Adipocyte (in vitro differentiated cells): Measurements from ENCODE around the gene B4GALNT3.

Experiments used
- DNase-seq: peaks from one replicate; pipeline ENCODE4 v3.0.0-alpha.2; 2015; ENCODE audit warnings: low read depth
- H3K27me3 ChIP-seq: replicated peaks from 2 replicates; pipeline ENCODE4 v1.7.0; 2013; ENCODE audit warnings: mild to moderate bottlenecking, low read length, moderate library complexity; ENCODE audit not compliant: control insufficient read depth, insufficient read depth
- H3K36me3 ChIP-seq: 2 replicates; pipeline ENCODE4 v1.7.0; 2013; ENCODE audit warnings: low read length, mild to moderate bottlenecking, moderate library complexity; ENCODE audit not compliant: control insufficient read depth, insufficient read depth, severe bottlenecking
- H3K4me1 ChIP-seq: 2 replicates; pipeline ENCODE4 v1.7.0; 2013; ENCODE audit warnings: mild to moderate bottlenecking, low read length, moderate library complexity; ENCODE audit not compliant: control insufficient read depth, insufficient read depth
- H3K4me3 ChIP-seq: 2 replicates; pipeline ENCODE4 v1.7.0; 2013; ENCODE audit warnings: mild to moderate bottlenecking, low read length, moderate library complexity
- H3K9ac ChIP-seq: 2 replicates; pipeline ENCODE4 v1.7.0; 2013; ENCODE audit warnings: mild to moderate bottlenecking, low read length, moderate library complexity
- H3K9me3 ChIP-seq: 2 replicates; pipeline ENCODE4 v1.7.0; 2013; ENCODE audit warnings: mild to moderate bottlenecking, low read length, moderate library complexity; ENCODE audit not compliant: control insufficient read depth

B4GALNT3 gene

DNA sequence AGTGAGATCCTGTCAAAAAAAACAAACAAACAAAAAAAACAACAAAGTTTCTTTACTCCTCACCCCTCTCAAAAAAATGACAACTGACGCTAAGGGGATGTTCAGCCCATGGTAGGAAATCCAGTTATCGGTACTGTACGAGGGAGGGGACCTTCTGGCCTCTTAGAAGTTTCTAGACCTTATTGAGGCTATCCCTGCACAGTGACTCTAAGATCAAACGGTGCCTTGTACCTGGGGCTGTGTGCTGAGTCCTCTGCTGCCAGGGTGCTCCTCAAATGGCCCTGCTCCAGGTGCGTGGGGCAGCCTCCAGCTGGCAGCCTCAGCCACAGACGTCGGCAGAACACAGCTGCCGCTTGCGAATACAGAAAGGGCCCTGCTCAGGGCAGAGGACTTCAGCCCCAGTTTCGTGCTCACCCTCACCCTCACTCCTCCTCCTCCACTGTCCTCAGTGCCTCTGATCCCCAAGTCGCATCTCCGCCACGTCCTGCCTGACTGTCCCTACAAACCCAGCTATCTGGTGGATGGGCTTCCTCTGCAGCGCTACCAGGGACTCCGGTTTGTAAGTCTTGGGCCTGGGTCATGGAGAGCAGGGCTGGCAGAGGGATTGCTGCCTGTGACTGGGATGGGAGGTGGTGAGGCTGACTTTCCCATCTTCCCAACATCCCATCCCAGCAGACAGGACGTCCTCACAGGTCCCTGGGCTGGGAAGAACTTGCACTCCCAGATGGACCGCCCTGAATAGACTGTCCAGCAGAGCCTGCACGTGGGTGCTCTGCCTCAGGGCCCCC is 90.9 kb downstream of the B4GALNT3 start:
- no peaks in the 10 kb centered on the region for H3K36me3 ChIP-seq
- DNase-seq = no peak
- H3K4me3 ChIP-seq = no peak overlapping the region
- peaks cover 21% of the 10 kb centered on the region for H3K4me1 ChIP-seq
- peaks cover 61% of the 10 kb centered on the region for H3K27me3 ChIP-seq
- H3K9me3 ChIP-seq = peaks cover 12% of the 10 kb centered on the region
- no peak overlapping the region for H3K9ac ChIP-seq

DNA sequence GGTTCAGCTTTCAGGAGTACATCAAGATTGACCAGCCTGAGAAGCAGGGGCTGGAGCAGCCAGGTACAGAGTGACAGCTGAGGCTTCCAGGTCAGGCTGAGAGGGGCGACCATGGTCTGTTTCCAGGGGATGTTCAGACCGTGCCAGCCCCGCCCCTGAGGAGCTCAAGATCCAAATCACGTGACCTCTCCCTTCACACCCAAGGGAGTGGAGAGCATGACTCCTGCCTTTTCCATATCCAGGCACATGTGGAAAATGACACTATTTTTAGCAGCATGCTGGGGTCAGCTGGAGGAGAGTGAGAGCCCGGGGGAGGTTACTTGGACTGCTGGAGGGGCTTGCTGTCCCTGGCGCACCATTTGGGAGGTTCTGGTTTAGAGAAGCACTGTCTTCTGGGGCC is 92.7 kb downstream of the B4GALNT3 start:
- H3K9ac ChIP-seq = no peak overlapping the region
- H3K36me3 ChIP-seq = no peaks in the 10 kb centered on the region
- peaks cover 60% of the 10 kb centered on the region for H3K27me3 ChIP-seq
- H3K4me1 ChIP-seq = peaks cover 16% of the 10 kb centered on the region
- H3K4me3 ChIP-seq = no peak overlapping the region
- DNase-seq = no peak
- peaks cover 12% of the 10 kb centered on the region for H3K9me3 ChIP-seq

DNA sequence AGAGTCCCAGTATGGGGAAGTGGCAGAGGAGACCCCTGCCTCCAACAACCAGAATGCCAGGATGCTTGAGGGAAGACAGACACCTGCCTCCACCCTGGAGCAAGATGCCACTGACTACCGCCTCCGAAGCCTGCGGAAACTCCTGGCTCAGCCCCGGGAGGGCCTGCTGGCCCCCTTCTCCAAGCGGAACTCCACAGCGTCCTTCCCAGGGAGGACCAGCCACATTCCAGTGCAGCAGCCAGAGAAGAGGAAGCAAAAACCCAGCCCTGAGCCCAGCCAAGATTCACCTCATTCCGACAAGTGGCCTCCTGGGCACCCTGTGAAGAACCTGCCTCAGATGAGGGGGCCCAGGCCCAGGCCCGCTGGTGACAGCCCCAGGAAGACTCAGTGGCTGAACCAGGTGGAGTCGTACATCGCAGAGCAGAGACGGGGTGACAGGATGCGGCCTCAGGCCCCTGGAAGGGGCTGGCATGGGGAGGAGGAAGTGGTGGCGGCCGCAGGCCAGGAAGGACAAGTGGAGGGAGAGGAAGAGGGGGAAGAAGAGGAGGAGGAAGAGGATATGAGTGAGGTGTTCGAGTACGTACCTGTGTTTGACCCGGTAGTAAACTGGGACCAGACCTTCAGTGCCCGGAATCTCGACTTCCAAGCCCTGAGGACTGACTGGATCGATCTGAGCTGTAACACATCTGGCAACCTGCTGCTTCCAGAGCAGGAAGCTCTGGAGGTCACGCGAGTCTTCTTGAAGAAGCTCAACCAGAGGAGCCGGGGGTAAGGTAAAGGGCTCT is 93.7 kb downstream of the B4GALNT3 start:
- no peaks in the 10 kb centered on the region for H3K36me3 ChIP-seq
- H3K9me3 ChIP-seq = peaks cover 12% of the 10 kb centered on the region
- peaks cover 15% of the 10 kb centered on the region for H3K4me1 ChIP-seq
- H3K4me3 ChIP-seq = no peak overlapping the region
- peaks cover 62% of the 10 kb centered on the region for H3K27me3 ChIP-seq
- no peak for DNase-seq
- no peak overlapping the region for H3K9ac ChIP-seq

DNA sequence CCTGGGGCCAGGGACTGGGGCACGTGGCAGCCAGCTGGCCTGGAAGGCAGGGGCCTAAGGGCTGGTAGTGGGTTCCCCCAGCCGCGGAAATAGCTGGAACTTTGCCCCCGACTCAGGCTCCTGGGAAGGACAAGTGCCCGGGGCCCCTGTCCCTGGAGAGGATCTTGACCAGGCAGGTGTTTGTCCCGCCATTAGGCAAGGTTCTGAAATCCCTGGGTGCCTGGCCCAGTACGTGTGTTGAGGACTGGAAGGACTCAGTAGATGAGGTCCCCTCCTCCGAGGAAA is 94.2 kb downstream of the B4GALNT3 start:
- Histone ChIP-seq H3K36me3 (no peaks in the 10 kb centered on the region), H3K27me3 (peaks cover 65% of the 10 kb centered on the region), H3K9ac (no peak overlapping the region), H3K4me3 (no peak overlapping the region), H3K4me1 (peaks cover 15% of the 10 kb centered on the region), H3K9me3 (peaks cover 12% of the 10 kb centered on the region)
- DNase-seq = no peak

DNA sequence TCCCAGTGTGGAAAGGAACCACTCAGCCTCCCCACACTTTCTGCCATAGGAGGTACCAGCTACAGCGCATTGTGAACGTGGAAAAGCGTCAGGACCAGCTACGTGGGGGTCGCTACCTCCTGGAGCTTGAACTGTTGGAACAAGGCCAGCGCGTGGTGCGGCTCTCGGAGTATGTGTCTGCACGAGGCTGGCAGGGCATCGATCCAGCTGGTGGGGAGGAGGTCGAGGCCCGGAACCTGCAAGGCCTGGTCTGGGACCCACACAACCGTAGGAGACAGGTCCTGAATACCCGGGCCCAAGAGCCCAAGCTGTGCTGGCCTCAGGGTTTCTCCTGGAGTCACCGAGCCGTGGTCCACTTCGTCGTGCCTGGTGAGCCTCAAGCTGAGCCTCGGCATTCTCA is 96.8 kb downstream of the B4GALNT3 start:
- Histone ChIP-seq H3K36me3 (no peaks in the 10 kb centered on the region), H3K4me3 (no peak overlapping the region), H3K9me3 (peaks cover 12% of the 10 kb centered on the region), H3K9ac (no peak overlapping the region), H3K4me1 (peaks cover 15% of the 10 kb centered on the region), H3K27me3 (peaks cover 70% of the 10 kb centered on the region)
- no peak for DNase-seq

DNA sequence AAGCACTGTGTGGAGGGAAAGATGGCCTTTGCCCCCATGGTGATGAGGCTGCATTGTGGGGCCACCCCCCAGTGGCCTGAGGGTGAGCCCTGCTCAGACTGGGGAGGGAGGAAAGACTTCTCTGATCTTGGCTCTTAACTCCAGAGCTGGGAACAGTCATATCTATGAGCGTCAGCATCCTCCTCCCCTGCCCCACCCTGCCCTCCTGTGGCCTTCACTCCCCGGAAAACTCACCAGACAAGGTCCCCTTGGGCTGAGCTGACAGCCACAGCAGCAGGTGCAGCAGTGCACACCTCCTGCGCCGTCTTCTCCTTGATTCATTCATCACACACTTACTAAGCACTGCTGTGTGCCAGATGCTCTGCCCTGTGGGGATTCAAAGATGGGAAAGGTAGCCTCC is 98.8 kb downstream of the B4GALNT3 start:
- no peak overlapping the region for H3K9ac ChIP-seq
- peaks cover 65% of the 10 kb centered on the region for H3K27me3 ChIP-seq
- no peak for DNase-seq
- H3K4me1 ChIP-seq = peaks cover 4% of the 10 kb centered on the region
- no peaks in the 10 kb centered on the region for H3K36me3 ChIP-seq
- no peak overlapping the region for H3K4me3 ChIP-seq
- H3K9me3 ChIP-seq = peaks cover 7% of the 10 kb centered on the region

DNA sequence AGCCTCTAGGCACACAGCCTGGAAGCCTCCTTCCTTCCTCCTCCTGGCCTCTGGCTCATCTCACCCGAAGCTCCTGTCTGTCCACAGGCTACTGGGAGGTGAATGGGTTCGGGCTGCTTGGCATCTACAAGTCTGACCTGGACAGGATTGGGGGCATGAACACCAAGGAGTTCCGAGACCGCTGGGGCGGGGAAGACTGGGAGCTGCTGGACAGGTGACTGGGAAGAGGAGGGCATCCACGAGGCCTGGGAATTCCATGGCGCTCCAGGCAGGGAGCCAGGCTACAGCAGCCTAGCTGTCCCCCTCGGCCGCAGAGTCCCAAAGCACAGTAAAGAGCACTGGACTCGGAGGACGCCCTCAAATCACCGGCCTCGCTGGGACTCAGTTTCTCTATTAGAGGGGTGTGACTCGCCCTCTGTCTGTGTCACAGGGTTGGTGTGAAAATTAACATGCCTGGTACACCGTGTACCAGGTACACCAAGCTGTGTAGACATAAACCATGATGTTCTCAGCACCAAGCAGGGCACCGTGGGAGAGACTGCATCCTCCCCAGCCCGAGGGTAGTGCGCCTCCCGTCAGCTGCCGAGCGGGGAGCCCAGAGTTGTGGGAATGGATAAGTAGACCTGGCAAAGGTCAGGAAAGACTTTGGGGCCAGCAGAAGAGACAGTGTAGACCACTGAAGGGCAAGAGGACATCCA is 99.6 kb downstream of the B4GALNT3 start:
- Histone ChIP-seq H3K27me3 (peaks cover 68% of the 10 kb centered on the region), H3K4me3 (no peak overlapping the region), H3K36me3 (no peaks in the 10 kb centered on the region), H3K9ac (no peak overlapping the region), H3K9me3 (no peaks in the 10 kb centered on the region), H3K4me1 (peaks cover 4% of the 10 kb centered on the region)
- DNase-seq = no peak

DNA sequence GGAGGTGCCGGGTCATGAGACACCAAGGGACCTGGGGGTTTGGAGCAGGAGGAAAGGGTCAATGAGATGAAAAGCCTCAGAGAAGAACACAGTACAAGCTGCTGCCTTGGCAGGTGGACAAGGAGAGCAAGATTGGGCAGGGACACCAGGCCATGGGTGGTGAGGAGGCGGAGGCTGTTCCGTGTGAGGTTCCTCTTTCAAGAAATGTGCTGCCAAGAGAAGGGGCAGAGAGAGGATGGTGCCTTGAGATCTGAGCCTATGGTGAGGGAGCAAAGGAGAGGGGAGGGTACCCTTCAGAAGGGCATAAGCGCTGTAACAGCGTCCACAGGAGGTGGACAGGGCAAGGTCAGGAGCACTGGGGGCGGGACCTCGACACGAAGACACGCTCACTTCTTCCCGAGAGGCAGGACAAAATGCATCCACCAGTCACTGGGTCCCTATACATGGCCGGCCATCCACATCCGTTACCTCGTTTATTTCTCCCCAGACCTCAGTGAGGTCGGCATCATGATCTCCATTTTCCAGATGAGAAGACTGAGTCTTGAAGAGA is 100.2 kb downstream of the B4GALNT3 start:
- Histone ChIP-seq H3K9me3 (no peaks in the 10 kb centered on the region), H3K4me3 (no peak overlapping the region)
- DNase-seq = no peak

DNA sequence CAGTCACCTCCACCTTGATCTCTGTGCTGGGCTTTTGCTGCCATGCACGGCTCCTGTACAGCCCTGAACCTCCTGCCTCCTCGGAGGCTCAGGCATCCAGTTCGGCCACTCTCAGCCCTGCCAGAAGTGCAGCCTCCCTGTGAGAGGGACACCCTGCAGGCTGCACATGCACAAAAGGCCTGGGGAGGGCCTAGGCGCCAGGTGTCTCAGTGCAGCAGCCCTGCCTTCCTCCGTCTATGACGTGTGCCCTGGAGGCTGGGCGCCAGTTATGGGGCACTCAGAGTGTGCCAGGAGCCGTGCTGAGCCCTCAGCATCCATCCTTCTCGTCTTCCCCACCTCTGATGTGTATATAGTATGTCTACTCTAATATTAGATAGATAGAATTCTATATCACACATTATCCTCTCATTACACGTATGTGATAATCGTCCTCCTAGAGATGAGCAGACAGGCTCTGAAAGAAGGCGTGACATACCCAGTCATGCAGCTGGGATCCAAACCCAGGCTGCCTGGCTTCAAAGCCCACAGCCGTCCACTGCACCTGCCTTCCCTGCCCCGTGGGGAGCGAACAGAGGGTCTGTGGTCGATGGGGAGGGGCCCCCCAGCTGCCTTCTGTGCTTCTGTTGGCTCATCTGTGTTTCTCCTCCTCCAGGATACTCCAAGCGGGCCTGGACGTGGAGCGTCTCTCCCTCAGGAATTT is 101.1 kb downstream of the B4GALNT3 start:
- no peak for DNase-seq
- H3K9ac ChIP-seq = no peak overlapping the region
- H3K4me1 ChIP-seq = no peaks in the 10 kb centered on the region
- peaks cover 83% of the 10 kb centered on the region for H3K27me3 ChIP-seq
- H3K4me3 ChIP-seq = no peak overlapping the region
- no peaks in the 10 kb centered on the region for H3K9me3 ChIP-seq
- no peaks in the 10 kb centered on the region for H3K36me3 ChIP-seq

More for the DNA sequence above, 100.2 kb downstream of the B4GALNT3 start:
- Histone ChIP-seq H3K36me3 (no peaks in the 10 kb centered on the region), H3K27me3 (peaks cover 74% of the 10 kb centered on the region), H3K4me1 (peaks cover 1% of the 10 kb centered on the region), H3K9ac (no peak overlapping the region)

DNA sequence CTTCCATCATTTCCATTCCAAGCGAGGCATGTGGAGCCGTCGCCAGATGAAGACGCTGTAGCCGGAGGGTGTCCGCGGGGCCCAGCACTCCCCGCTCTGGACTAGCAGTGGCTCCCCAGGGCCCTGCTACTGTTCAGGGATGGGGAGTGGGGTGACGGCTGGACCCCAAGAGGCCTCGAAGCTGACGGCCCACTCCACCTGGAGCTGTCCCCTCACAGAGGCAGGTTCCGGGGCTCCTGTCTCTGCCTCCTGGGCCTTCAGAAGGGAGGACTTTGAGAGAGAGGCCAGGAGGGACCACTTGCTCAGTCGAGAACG is 101.6 kb downstream of the B4GALNT3 start:
- no peak for DNase-seq
- H3K9me3 ChIP-seq = no peaks in the 10 kb centered on the region
- no peak overlapping the region for H3K9ac ChIP-seq
- no peaks in the 10 kb centered on the region for H3K4me1 ChIP-seq
- H3K4me3 ChIP-seq = no peak overlapping the region
- H3K36me3 ChIP-seq = no peaks in the 10 kb centered on the region
- H3K27me3 ChIP-seq = peaks cover 86% of the 10 kb centered on the region
